GM20431 (cell line): ENCODE data around the gene PPP1R13L.

Source experiments
- in situ Hi-C: fragments of 300-500 bp; cut with MseI, MboI; formaldehyde crosslinking; loops from one replicate; pipeline ENCODE4 v1.15.0; 2020; ENCODE audit warnings: low sequenced_read_pairs; ENCODE audit not compliant: unreplicated experiment

PPP1R13L gene

GRCh38 chr19:45376045-45376724, 28.7 kb downstream of the PPP1R13L start:
- in situ Hi-C loops = no loop called here

GRCh38 chr19:45370410-45371204, 34.3 kb downstream of the PPP1R13L start, which contains the start of gene ERCC2:
ERCC2 (minus strand) TSS chr19:45370573; CDS start chr19:45370540, 33 bp downstream.
- in situ Hi-C loops = no loop called here

DNA sequence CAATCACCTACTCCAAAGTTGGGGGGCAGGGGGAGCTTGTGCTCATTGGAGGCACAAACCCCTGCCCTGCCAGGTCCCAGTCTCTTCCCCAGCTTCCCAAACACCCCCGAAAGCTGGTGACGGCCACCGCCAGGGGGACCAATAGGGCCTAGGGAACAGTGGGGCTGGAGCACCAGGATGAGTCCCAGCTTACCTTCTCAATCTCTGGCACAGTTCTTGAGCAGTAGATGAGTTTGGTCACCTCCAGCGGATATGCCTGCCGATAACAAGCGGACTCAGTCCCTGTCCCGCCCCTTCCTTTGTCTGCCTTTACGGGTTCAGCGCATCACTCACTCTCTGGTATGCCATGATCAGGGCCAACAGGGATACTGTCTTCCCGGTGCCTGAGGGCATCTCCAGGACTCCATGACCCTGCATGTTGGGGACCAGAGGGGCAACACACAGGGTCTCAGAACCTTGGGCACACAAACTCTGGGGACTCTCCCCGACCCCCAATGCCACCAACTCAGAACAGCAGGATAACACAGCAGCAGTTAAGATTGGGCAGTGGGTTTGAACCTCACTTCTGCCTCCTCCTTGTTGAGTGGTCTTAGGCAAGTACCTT, 36.0 kb downstream of the PPP1R13L start:
- in situ Hi-C loops = no loop called here

GRCh38 chr19:45368127-45368526, 36.7 kb downstream of the PPP1R13L start:
- in situ Hi-C loops = no loop called here

- in situ Hi-C loops = no loop called here
These were observed 40.2 kb downstream of the PPP1R13L start for GRCh38 chr19:45364696-45365095.

GRCh38 chr19:45363861-45364459, 40.9 kb downstream of the PPP1R13L start:
- in situ Hi-C loops = no loop called here

GRCh38 chr19:45362291-45362690, 42.6 kb downstream of the PPP1R13L start:
- in situ Hi-C loops = no loop called here

DNA sequence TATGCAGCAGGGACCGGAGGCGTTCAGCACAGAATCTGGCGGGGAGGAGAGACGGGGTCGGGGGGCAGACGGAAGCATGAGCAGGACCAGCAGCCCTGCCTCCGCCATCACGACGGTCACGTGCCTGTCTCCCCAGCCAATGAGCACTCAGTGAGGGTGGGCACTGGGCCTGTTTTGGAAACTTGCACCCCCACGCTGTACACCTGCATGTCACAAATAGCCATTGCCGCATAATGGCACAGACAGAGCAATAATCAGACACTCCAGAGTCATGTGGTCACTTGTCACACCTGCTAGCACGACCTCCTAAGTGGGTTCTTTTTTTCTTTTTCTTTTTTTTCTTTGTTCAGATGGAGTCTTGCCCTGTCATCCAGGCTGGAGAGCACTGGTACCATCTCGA, 43.3 kb downstream of the PPP1R13L start:
- in situ Hi-C loops = no loop called here

- in situ Hi-C loops = no loop called here
These were observed 46.6 kb downstream of the PPP1R13L start for GRCh38 chr19:45358213-45358792.

- in situ Hi-C loops = no loop called here
These were observed 47.5 kb downstream of the PPP1R13L start for GRCh38 chr19:45357445-45357783.

- in situ Hi-C loops = no loop called here
These were observed 48.0 kb downstream of the PPP1R13L start for GRCh38 chr19:45356760-45357444.

- in situ Hi-C loops = no loop called here
These were observed 49.0 kb downstream of the PPP1R13L start for GRCh38 chr19:45355910-45356309.

DNA sequence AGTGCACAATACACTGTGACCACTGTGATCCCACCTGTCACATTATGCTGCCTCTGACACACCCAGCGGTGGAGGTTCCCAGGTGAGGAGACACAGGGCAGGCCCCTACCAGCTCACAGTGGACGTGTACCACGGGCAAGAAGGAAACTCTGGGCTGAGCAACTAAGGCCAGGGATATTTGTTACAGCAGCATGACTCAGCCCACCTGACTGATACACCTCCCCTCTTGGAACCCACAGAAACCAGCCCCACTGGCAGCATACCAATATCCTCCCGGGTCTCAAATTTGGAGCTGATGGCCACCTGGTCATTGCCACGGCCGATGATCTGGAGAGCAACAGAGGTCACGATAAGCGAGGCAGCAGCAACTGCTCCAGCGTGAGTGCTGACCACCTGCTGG, 49.5 kb downstream of the PPP1R13L start:
- in situ Hi-C loops = no loop called here

GRCh38 chr19:45354241-45354842, 50.5 kb downstream of the PPP1R13L start:
- in situ Hi-C loops = no loop called here

GRCh38 chr19:45352914-45353796, 51.7 kb downstream of the PPP1R13L start:
- in situ Hi-C loops = no loop called here

DNA sequence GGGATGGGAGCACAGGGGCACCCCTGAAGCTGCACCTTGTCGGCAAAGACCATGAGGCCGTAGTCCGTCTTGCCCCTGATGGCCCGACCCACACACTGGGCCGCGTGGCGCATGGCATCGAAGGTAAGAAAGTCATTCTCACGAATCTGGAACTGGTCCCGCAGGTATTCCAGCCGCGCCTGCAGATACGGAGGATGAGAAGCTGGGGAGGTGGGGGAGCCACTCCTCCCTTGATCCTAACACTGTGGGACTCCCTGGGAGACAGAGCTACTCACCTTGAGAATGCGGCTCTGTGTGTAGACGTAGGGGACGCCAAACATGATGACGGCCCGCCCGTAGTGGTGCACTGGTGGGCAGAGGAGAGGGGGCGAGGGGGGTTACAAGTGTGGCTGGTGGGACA, 52.4 kb downstream of the PPP1R13L start:
- in situ Hi-C loops = no loop called here

- in situ Hi-C loops = no loop called here
These were observed 52.8 kb downstream of the PPP1R13L start for GRCh38 chr19:45352062-45352461.

DNA sequence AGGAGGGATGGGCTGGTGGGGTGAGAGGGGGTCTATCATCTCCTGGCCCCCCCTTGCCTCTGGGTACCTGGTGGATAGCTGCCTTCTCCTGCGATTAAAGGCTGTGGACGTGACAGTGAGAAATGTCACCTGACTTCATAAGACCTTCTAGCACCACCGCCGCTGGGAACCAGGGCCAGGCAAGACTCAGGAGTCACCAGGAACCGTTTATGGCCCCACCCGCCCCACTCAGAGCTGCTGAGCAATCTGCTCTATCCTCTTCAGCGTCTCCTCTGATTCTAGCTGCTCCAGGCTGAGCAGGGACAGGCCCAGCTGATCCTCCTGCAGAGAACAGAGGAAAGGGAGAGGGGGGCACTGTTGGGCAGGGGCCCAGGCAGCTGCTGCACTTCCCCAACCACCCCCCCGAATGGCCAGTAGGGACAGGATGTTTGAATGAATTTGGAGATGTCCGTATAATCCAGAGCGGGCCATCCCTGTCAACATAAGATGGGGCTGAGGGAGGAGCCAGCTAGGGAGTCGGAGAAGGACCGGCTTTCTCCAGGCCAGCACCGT, 53.4 kb downstream of the PPP1R13L start:
- in situ Hi-C loops = no loop called here
